ENCODE measurements around the gene GJB3.
"Not testable (repeated sequence)": the region's sequence is repeated elsewhere in the genome, so short reads cannot be mapped to it uniquely, and the experiment has no call there.

DNA sequence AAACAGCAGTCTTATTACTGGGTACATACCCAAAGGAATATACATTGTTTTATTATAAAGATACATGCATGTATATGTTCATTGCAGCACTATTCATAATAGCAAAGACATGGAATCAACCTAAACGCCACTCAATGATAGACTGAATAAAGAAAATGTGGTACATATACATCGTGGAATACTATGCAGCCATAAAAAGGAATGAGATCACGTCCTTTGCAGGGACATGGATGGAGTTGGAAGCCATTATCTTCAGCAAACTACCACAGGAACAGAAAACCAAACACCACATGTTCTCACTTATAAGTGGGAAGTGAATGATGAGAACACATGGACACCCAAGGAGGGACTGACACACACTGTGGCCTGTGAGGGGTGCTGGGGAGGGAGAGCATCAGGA, 29.8 kb downstream of the GJB3 start:
- TF ChIP-seq, protein P1, sequence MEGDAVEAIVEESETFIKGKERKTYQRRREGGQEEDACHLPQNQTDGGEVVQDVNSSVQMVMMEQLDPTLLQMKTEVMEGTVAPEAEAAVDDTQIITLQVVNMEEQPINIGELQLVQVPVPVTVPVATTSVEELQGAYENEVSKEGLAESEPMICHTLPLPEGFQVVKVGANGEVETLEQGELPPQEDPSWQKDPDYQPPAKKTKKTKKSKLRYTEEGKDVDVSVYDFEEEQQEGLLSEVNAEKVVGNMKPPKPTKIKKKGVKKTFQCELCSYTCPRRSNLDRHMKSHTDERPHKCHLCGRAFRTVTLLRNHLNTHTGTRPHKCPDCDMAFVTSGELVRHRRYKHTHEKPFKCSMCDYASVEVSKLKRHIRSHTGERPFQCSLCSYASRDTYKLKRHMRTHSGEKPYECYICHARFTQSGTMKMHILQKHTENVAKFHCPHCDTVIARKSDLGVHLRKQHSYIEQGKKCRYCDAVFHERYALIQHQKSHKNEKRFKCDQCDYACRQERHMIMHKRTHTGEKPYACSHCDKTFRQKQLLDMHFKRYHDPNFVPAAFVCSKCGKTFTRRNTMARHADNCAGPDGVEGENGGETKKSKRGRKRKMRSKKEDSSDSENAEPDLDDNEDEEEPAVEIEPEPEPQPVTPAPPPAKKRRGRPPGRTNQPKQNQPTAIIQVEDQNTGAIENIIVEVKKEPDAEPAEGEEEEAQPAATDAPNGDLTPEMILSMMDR (IDR thresholded peaks at IDR 0.05): not testable (repeated sequence)
- not testable (repeated sequence) for TF ChIP-seq POLR2AphosphoS5 (IDR thresholded peaks at IDR 0.05; ENCODE audit: insufficient read depth in 1 of 2, low read depth in 1 of 2)

Measured in vagina (tissue), 2 donors.